Measurements from ENCODE around the gene ODC1.
"Not testable (repeated sequence)": the region's sequence is repeated elsewhere in the genome, so short reads cannot be mapped to it uniquely, and the experiment has no call there.

Gene ODC1

DNA sequence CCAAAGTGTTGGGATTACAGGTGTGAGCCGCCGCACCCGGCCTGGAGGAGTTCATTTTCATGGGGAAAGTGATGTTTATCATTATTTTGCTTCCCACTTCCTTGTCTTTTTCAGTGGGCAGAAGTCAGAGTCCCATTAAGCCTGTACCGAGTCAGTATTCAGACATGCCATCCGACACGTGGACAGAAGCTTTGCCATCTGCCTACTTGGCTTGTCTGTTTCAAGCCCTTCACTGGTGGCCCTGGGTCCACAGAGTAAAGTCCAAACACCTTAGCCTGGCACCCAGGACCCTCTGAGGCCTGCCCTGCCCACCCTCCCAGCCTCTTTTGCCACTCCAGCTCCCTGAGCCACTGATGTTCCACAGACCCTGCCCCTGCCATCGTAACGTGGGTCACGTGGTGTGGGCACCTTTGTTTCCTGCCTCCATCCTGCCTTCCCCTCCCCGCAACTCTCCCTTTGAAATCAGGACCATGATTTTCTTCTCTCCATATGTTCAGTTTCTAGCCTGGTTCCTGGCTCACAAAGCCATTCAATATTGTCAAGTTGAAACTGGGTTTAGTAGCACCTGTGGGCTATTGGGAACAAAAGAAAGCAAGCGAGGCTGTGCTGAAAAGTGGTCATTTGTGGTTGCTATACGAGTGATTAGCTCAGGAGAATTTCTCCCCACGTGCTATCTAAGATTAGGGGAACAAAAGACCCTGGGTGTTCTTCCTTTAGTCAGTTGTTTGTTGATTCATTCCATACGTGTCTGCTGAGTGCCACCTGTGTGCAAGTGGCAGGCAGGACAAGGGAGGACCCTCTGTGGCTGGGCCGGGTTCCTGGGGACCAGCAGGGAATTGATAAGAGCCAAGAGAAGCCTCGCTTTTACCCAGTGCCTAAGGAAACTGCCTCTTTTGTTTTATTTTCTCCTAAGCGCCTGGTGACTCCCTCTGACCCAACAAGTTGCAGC is 5.1 kb upstream of the ODC1 start:
- no peak for DNase-seq (ENCODE audit: low read depth)

DNA sequence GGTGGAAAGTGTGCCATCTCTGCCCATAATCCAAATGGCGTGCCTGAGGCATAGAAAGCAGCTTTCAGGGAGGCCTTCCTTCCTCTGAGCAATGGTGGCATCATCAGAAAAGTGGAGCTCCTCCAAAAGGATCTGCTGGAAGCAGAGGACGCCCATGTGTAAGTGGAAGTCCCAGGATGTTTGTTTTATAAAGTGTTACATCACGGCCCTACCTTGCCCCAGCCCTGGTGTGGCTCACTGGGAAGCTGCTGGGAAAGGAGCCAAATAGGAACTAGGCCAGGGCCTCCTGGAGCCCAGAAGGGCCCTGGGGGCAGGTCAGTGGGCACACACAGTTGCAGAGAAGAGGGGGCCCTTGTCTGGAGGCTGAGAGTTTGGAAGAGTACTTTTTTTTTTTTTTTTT is 4.2 kb upstream of the ODC1 start:
- DNase-seq (ENCODE audit: low read depth), result peak; percentile 71

DNA sequence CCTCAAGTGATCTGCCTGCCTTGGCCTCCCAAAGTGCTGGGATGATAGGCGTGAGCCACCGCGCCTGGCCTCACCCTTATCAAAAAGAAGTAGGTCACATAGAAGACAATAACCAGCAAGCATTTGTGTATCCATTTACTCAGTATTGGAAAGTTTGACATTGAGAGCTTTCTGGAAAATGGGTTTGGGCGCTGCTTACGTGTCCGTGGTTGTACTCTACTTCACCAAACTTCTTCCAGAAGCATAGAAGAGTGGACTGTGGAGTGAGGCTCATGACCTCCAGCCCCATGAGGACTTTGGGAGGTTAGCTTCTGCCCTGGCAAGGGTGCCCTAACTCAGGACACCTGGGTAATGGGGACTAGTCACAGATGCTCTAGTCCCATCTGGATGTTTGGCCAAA is 3.7 kb upstream of the ODC1 start:
- no peak for DNase-seq (ENCODE audit: low read depth)

DNA sequence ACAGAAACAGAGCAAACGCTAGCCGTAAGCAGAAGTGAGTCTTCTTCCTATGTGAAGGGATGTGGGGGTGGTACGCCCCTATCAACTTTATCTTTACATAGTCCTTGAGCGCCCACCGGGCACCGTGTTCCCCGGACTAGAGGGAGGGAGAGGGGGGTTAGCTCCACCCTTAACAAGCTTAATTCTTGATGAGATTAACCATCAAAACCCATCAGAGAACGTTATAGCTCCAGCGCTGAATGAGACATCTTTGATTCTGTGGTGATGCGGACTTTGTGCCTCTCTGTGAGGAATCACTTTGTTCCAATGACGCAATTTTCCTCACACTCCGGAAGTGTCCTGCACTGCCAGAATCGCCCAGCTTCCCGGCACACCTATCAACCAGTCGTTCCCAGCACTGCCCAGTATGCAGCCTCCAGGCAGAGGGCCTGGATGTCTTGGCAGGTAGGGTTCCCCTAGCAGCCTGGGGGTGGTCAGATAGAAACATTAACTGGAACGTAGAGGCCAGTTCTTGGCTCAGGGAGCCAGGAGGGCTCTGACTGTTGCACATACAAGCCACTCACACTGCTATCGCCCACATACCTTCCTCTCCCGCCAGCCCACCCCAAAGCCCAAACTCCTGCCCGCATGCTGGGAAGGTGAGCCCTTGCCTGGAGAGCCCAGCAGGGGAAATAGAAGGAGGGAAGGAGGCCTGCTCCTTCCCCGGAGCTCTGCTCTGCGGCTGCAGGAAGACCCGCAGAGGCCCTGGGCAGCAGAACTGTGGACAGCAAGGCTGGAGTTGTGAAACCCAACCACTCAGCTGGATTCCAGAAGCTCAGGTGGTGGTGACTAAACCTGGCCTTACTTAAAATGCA is 1.9 kb upstream of the ODC1 start:
- DNase-seq (ENCODE audit: low read depth), result no peak

DNA sequence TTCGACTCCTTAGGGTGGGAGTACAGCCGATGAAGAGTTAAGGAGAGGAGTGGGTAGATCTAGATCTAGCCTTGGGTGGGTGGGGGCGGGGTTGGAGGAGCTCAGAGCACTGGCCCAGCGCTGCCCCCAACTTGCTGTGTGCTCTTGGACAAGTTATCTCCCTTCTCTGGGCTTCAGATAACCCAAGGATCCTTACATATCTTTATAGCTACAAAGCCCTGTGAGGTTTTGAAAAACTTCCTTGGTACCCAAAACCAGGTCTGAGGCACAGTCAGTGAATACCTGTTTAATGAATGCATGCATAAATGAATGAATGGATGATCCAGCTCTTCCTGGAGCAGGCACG is 1.3 kb upstream of the ODC1 start:
- no peak for DNase-seq (ENCODE audit: low read depth)

DNA sequence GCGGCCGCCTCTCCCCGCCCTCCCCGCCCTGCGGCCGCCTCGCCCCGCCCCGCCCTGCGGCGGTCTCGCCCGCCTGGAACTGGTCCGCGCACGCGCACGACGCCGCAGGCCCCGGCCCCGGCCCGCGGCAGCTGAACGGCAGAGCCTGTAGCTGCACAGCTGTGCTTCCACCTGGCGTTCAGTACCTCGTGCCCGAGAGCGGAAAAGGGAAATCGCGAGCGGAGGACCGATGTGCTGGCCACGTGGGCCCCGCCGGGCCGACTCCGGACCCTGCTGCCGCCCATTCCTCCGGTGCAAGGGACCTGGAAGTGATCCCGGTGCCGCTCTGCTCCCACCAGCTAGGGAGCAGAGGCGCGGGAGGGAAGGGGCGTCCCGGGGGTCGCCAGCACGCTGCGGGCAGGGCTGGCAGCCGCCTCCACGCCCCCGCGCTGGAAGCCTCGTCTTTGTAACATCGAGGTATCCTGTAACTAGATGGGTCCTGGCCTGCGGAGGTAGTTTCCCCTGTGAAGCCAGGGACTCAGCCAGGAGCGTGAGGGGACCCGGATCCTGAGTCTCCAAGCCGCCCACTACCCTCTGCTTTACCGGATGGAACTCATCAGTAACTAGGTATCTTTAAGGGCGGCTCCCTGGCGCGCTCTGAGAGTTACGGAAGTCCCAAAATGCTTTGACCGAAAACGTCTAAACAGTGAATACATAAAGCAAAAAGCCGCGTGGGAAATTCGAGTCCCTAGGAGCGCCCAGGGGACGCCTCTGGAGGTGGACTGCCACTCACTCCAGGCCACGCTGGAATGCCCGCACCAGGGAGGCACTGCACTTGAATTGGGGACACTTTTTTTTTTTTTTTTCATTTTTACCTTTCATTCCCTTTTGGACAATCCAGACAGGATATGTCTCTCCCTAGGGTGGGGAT is 704 bp upstream of the ODC1 start:
- no peak for DNase-seq (ENCODE audit: low read depth)

DNA sequence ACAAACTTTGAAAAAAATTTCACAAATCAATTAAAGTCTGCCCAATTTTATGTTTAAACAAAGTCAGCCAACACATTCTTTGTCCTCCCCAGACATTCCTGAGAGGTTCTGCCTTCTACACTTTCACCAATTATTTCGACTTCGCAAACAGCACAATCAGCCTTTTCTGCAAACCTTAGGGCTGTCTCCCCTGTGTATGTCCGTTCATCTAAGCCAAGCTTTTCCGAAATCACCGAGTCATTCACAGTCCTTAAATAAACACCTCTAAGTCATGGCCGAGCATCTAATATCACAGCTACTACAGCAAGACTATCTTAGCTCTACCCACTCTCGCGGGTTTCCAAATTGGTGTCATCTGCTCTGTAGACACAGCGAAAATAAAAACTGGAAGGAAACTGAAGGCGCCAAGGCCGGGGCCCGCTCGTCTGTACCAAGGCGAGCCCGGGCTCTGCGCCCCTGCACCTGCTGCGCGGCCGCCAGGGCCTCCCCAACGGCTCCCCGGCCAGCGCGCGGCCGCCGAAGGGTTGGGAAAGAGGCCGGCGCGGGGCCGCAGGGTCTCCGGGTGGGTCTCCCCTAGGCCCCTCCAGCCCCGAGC is 730 bp downstream of the ODC1 start:
- peak; percentile 13 for DNase-seq (ENCODE audit: low read depth)

DNA sequence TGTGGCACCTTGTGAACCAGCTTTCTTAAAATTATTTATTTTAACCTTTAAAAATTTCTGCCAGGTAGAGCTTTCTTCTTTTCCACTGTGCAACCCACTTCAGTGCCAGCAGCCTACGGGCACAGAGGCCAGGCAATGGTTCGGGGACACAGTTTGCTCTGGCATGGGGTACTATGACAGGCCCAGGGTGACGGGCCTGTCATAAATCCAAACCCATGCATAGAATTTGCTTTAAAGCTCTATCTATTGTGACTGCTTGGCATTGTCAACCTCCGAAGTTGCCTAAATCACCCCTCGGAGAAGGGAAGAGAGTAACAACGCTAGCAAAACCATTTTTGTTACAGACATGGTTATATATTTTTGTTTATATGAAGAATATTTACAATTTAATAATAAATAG is 1.5 kb downstream of the ODC1 start:
- no peak for DNase-seq (ENCODE audit: low read depth)

DNA sequence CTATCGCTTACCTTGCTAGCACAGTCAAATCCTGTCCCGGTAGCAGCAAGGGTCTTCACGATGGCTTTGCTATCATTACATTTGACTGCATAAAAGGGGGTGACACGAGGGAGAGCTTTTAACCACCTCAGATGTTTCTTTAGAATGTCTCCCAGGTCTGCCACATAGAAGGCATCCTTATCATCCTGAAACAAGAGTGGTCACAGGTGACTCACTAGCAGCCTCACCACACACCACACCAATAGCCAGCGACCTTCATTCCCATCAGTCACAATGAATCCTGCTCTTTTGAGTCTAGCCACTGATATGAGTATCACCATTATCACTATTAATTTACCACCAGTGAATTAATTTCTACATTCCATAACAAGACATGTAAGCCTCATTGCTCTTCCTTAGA is 3.7 kb downstream of the ODC1 start:
- no peak for DNase-seq (ENCODE audit: low read depth)

DNA sequence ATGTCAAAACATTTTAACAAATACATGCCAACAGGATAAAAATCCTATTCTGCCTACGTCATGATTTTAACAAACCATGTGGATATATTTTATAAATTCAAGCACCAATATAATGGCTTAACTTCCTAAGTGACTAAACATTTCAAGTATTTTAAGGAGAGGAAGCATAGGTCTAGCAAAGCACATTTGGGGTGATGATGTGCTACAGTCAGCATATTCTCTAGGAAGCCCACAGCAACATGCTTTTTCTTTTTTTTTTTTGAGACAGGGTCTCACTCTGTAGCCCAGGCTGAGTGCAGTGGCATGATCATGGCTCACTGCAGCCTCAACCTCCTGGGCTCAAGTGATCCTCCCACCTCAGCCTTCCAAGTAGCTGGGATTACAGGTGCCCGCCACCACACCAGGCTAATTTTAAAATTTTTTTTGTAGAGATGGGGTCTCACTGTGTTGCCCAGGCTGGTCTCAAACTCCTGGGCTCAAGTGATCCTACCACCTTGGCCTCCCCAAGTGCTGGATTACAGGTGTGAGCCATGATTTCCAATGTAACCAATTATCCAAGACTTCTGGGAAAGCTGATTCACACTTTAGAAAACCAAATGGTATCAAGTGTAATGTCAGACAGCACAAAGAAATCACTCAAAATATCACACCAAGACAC is 5.5 kb downstream of the ODC1 start:
- DNase-seq (ENCODE audit: low read depth), result not testable (repeated sequence)

DNA sequence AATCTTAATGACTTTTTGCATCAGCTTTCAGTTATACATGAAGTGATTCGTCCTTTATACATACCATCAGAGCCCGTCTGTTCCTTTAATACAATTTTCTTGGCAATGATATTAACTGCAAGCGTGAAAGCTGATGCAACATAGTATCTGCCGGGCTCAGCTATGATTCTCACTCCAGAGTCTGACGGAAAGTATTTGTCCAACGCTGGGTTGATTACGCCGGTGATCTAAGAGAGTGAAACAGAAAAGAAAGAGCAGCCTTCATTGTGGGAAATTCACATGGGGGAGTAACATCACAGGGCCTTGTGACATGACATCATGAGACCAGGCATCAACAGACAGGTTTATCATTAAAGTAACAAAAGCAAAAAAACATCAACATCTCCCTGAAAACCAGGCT is 6.2 kb downstream of the ODC1 start:
- DNase-seq (ENCODE audit: low read depth), result no peak

DNA sequence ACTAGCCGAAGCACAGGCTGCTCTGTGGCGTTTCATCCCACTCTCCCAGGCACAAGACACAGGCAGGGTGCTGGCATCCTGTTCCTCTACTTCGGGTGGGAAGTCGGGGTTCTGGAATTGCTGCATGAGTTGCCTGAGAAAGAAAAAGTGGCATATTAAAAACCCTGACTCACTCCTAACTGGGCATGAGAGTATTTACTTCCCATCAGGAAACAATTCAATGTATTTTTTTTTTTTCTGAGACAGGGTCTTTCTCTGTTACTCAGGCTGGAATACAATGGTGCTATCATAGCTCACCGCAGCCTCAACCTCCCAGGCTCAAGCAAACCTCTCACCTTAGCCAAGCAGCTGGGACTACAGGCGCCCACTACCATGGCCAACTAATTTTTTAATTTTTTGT is 7.4 kb downstream of the ODC1 start:
- DNase-seq (ENCODE audit: low read depth), result no peak

DNA sequence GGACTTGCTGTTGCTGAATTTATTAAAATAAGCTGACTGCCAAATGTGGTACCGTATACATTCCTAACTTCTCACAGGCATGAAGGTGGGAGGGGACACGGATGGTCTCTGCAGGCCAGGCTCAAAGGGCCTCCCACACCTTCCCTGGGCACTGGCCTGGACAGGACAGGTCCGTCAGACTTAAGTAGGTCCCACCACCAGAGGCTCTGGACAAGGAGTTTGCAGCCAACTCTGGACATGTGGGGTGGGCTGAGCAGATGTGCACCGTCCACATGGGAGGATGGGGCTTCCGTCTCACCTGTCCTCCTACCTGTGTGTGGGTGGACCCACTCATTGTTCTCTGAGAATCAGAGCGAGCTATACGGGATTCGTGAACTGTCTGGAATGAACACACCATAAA is 8.2 kb downstream of the ODC1 start:
- DNase-seq (ENCODE audit: low read depth), result no peak

DNA sequence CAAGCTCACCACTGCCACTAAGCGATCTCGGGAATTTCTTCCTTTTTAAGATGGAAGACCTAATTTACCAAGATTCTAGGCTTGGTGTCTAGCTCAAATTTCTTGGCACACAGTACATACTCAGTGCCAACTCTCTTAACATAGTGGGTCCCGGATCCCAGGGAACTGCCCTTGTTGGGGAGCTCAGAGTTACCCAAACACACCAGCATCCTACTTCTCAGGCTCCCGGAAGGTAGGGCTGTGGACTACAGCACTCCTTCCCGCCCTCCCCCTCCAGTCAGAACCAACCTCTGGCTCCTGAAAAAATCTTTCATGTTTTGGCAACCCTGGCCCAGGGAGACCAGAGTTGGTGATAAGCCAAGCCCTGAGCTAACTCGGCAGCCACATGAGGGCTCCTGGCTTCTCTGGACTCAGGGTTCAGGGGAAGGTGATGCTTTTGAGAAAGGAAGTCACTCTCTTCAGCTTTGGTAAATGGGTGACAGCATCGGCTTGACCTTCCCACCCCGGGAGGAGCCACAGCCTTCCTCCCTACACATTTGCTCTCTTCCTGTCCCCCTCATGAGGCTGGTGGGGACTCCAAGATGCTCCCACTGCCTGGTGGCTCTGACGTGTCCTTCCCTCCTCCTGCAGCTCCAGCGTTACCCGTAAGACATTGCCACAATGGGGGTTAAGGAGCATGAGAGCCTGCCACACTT is 8.8 kb downstream of the ODC1 start:
- no peak for DNase-seq (ENCODE audit: low read depth)

DNA sequence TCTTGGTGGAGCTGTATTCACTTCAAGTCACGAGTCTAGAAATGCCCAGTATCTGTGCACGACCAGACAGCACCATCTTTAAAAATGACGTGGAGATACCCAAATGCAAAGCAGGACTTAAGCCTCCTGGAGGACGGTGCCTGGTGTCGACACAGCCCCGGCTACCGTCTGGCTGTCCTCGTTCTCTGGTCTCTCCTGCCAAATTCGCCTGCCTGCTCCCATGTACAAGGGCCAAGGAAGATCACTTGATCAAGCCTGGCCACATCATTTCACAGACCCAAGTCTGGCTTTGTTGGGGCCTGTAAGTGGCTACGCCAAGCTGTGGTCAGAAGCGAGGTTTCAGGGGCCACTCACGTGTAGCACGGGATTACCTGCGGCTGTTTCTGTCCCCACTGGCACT is 9.4 kb downstream of the ODC1 start:
- no peak for DNase-seq (ENCODE audit: low read depth)

DNA sequence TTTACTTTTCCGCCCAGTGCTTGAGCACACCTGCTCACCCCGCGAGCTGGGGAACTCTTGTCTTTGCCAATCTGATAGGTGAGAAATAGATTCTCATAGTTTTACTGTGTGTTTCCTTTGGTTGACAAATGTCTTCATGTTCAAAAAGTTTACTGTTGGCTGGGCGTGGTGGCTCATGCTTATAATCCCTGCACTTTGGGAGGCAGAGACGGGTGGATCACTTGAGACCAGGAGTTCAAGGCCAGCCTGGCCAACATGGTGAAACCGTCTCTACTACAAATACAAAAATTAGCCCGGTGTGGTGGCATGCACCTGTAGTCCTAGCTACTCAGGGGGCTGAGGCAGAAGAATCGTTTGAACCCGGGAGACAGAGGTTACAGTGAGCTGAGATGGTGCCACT is 10.3 kb downstream of the ODC1 start:
- no peak for DNase-seq (ENCODE audit: low read depth)

DNA sequence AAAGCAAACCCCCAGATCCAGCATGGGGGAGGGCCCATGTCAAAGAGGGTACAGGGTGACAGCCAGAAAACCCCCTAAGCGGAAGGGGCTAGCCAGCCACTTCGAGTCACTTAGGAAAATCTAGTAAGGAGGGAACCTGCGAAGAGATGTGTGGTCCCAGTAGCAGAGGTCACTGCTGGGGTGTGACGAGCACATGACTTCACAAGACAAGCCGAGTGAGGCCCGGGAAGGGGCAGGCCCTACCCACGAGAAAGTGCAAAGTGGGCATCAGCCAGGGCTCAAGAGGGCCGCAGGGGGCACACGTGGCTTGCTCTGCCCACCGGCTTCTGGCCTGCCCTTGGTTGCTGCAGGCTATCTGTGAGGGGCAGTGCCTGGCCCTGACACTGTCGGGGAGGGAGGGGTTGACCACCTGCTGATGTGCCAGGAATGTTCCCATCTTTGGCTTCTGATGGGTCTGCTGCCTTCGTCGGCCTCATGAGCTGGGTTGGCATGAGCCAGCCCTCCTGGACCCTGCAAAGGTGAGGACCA is 11.5 kb downstream of the ODC1 start:
- no peak for DNase-seq (ENCODE audit: low read depth)

DNA sequence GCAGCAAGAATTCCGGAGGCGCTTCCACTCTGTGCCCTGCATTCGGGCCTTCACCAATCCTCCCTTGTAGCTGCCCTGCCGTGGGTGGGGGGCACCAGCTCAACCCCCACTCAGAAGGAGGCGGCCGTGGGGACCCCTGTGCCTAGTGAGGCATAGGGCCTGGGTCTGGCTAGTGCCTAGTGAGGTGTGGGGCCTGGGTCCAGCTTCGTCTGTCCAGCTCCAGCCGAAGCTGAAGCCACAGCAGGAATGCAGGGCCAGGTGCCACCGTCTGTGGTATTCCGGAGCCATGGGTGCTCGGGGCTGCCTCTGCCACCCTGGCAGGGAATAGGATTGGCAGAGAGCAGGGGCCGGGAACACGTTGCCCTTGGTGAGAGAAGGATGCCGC is 12.3 kb downstream of the ODC1 start:
- DNase-seq (ENCODE audit: low read depth), result no peak

DNA sequence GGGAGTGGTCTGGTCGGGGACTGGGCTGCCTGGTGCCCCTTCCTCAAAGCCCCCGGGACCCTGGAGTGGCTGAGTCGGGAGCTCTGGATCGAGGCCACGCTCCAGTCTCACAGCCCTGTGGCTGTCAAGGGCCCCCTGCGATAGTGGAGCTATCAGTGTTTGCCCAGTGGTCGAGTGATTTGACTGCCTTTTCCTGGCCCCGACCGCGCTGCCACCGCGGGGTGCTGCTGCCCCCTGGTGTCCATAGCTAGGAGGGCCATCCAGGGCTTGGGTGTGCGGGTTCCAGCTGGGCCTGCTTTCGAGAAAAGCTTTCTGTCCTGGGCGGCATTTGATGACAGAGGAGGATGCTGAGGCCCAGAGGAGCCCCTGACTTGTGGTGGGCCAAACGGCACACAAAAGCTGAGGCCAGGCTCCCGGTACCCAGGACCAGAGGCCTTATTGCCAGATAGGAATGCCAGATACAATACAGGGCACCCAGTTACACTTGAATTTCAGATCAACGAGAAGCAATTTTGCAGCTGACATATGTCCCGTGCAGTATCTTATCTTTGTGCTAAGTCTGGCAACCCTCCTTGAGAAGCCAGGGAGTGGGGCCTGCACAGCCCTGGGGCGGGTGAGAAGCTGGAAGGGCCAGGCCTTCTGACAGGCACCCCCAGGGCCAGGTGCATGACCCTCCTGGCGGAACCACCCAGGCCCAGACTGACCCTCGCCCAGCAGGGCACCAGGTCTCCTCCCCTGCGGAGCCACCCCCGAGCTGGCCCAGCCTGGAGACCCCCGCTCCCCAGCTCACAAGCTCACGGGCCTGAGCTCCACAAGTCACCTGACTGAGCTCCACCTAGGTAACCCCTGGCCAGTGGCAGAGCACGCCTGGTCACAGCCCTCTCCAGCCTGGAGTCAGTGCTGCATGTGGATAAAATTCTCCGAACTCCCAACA is 13.0 kb downstream of the ODC1 start:
- peak; percentile 38 for DNase-seq (ENCODE audit: low read depth)

All from fibroblast of gingiva (primary cell).